Smooth muscle cell (in vitro differentiated cells): Measurements from ENCODE around the gene RELN. TPM values are rescaled to one million over a fixed set of nuclear protein-coding genes. Genes with fewer than 3 reads are reported as not detected.

Experiments used
- DNase-seq: peaks from one replicate; lab custom pipeline; 2025; ENCODE audit not compliant: unreplicated experiment; lab: John Stamatoyannopoulos, UW
- H2AFZ ChIP-seq: fragments of 200-600 bp; sonication (generic); 2 replicates; pipeline ENCODE4 v1.6.0; 2016; ENCODE audit warnings: antibody characterized with exemption, low read depth, mild to moderate bottlenecking
- H3F3A ChIP-seq: fragments of 200-600 bp; sonication (generic); 2 replicates; pipeline ENCODE4 v1.6.0; 2017; ENCODE audit warnings: antibody characterized with exemption, low read depth
- H3K27ac ChIP-seq: fragments of 200-600 bp; sonication (generic); 2 replicates; pipeline ENCODE4 v1.5.1; 2016; ENCODE audit warnings: low read depth, mild to moderate bottlenecking
- H3K27me3 ChIP-seq: fragments of 200-600 bp; sonication (generic); 2 replicates; pipeline ENCODE4 v1.6.1; 2016; ENCODE audit warnings: low read depth, mild to moderate bottlenecking
- H3K36me3 ChIP-seq: fragments of 200-600 bp; sonication (generic); 2 replicates; pipeline ENCODE4 v1.5.1; 2016; ENCODE audit warnings: low read depth
- H3K4me1 ChIP-seq: fragments of 200-600 bp; sonication (generic); 2 replicates; pipeline ENCODE4 v1.5.1; 2016; ENCODE audit warnings: low read depth
- H3K4me2 ChIP-seq: fragments of 200-600 bp; sonication (generic); 2 replicates; pipeline ENCODE4 v1.6.0; 2016; ENCODE audit warnings: mild to moderate bottlenecking
- H3K4me3 ChIP-seq: fragments of 200-600 bp; sonication (generic); 2 replicates; pipeline ENCODE4 v1.5.1; 2016; ENCODE audit warnings: mild to moderate bottlenecking
- H3K79me2 ChIP-seq: fragments of 200-600 bp; sonication (generic); 2 replicates; pipeline ENCODE4 v1.6.0; 2016; ENCODE audit warnings: low read depth, mild to moderate bottlenecking
- H3K9ac ChIP-seq: fragments of 200-600 bp; sonication (generic); 2 replicates; pipeline ENCODE4 v1.6.0; 2016; ENCODE audit warnings: low read depth
- H3K9me3 ChIP-seq: fragments of 200-600 bp; sonication (generic); replicated peaks from 2 replicates; pipeline ENCODE4 v1.5.1; 2016; ENCODE audit warnings: low read depth
- H4K20me1 ChIP-seq: fragments of 200-600 bp; sonication (generic); 2 replicates; pipeline ENCODE4 v1.6.0; 2016; ENCODE audit warnings: low read depth
- WGBS: methylation state at CpG from one replicate; pipeline ENCODE4 v1.1.7; 2016; ENCODE audit warnings: low lambda C conversion rate; 5-methylcytosine and 5-hydroxymethylcytosine counted together
- polyA plus RNA-seq: library from polyadenylated mRNA; unstranded; fragments of >200 nt; fragmentation: Nextera tagmentation; extraction: Ambion mirVana; gene quantifications from 2 replicates; pipeline ENCODE4 v1.2.1, GENCODE V29; 2016
- total RNA-seq: library from RNA; depleted of rRNA; stranded (reverse); fragments of >200 nt; gene quantifications from 2 replicates; pipeline ENCODE4 v1.2.3, GENCODE V29; 2014
- TF ChIP-seq, protein P1 (sequence below): fragments of 200-600 bp; sonication (generic); IDR thresholded peaks from 2 replicates; pipeline ENCODE4 v1.5.1; 2017; ENCODE audit warnings: borderline replicate concordance, mild to moderate bottlenecking, antibody characterized with exemption; ENCODE audit not compliant: insufficient read depth, poor library complexity, severe bottlenecking

The RELN gene
- total and polyA plus RNA-seq, 2 experiments from 2014 or later = 0.90 TPM; not detected in 1

DNA sequence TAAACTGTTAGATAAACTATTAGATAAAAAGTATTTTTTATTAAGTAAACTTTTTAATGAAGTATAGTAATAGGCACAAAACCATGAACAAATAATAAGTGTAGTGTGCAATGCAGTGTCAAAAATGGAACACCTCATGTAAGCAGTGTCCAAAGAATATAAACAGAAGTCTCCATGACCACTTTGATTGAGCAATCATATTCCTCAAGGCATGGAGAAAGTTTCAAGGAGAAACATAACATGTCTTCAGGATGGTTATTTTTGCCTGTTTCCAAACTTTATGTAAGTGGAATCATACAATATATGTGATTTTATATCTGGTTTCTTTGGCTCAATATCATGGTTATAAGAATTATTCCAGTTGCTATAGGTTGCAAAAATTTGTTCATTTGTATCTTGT is 6.1 kb upstream of the RELN start:
- peaks cover 27% of the 10 kb centered on the region for H3K27me3 ChIP-seq
- TF ChIP-seq, protein P1, sequence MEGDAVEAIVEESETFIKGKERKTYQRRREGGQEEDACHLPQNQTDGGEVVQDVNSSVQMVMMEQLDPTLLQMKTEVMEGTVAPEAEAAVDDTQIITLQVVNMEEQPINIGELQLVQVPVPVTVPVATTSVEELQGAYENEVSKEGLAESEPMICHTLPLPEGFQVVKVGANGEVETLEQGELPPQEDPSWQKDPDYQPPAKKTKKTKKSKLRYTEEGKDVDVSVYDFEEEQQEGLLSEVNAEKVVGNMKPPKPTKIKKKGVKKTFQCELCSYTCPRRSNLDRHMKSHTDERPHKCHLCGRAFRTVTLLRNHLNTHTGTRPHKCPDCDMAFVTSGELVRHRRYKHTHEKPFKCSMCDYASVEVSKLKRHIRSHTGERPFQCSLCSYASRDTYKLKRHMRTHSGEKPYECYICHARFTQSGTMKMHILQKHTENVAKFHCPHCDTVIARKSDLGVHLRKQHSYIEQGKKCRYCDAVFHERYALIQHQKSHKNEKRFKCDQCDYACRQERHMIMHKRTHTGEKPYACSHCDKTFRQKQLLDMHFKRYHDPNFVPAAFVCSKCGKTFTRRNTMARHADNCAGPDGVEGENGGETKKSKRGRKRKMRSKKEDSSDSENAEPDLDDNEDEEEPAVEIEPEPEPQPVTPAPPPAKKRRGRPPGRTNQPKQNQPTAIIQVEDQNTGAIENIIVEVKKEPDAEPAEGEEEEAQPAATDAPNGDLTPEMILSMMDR = no peak
- H3K9me3 ChIP-seq = no peaks in the 10 kb centered on the region

DNA sequence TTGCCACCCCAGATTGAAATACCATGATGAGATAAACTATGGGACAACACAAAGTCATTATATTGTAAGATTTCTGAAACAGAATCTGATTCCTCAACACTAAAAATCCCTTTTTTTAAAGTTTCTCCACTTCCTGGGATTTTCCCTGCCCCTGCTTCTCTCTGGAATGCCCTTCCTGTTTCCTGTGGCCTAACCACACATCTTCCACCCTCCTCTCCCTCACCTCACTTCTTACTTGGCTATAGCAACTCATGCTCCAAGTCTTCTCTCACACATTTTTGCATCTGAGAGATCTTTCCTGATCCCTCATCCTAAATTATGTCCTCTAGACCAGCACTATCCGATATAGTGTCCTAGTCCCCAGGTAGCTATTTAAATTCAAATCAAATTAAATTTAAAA is 4.1 kb upstream of the RELN start:
- Histone ChIP-seq H3K27me3 (peaks cover 39% of the 10 kb centered on the region), H3K27ac (no peak overlapping the region), H4K20me1 (no peaks in the 10 kb centered on the region), H3K79me2 (no peaks in the 10 kb centered on the region), H3K4me3 (no peak overlapping the region), H3F3A (no peaks in the 10 kb centered on the region), H3K4me2 (no peak overlapping the region), H3K36me3 (no peaks in the 10 kb centered on the region), H3K4me1 (no peaks in the 10 kb centered on the region), H3K9me3 (no peaks in the 10 kb centered on the region), H3K9ac (no peak overlapping the region), H2AFZ (no peak overlapping the region)
- no peak for DNase-seq
- TF ChIP-seq, protein P1 = no peak
- 86% methylated on average over 1 of the region's 1 CpG for WGBS

More for the DNA sequence above, 6.1 kb upstream of the RELN start:
- H3K4me2 ChIP-seq = no peak overlapping the region
- no peaks in the 10 kb centered on the region for H3F3A ChIP-seq
- no peak overlapping the region for H3K4me3 ChIP-seq
- H3K79me2 ChIP-seq = no peaks in the 10 kb centered on the region
- no peak overlapping the region for H3K27ac ChIP-seq
- no peaks in the 10 kb centered on the region for H3K36me3 ChIP-seq
- H3K4me1 ChIP-seq = no peaks in the 10 kb centered on the region
- H4K20me1 ChIP-seq = no peaks in the 10 kb centered on the region
- H3K9ac ChIP-seq = no peak overlapping the region
- no peak for DNase-seq
- H2AFZ ChIP-seq = no peak overlapping the region

DNA sequence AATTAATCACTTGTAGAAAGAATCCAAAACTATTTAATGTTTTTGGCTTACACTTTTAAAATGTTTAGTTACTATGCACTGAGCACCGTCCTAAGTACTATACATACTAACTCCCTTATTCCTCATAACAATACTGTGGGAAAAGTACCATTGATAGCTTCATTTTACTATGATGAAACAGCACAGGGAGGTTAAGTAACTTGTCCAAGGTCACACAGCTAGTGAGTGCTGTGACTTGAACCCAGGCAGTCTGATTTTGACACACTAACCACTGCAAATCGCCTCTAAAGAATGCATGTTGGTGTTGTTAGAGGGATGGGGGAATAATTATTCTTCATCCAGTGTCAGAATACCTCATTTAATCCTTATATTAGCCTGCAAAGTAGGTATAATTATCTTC is 1.9 kb upstream of the RELN start:
- H3K9me3 ChIP-seq = no peaks in the 10 kb centered on the region
- H3K4me3 ChIP-seq = no peak overlapping the region
- TF ChIP-seq, protein P1 = no peak
- peaks cover 60% of the 10 kb centered on the region for H3K27me3 ChIP-seq
- no peaks in the 10 kb centered on the region for H3K36me3 ChIP-seq
- H2AFZ ChIP-seq = no peak overlapping the region
- H4K20me1 ChIP-seq = no peaks in the 10 kb centered on the region
- no peaks in the 10 kb centered on the region for H3K4me1 ChIP-seq
- no peak overlapping the region for H3K27ac ChIP-seq
- WGBS = 78% methylated on average over 2 of the region's 2 CpGs
- DNase-seq = no peak
- no peaks in the 10 kb centered on the region for H3F3A ChIP-seq
- no peak overlapping the region for H3K4me2 ChIP-seq
- H3K79me2 ChIP-seq = no peaks in the 10 kb centered on the region
- H3K9ac ChIP-seq = no peak overlapping the region

DNA sequence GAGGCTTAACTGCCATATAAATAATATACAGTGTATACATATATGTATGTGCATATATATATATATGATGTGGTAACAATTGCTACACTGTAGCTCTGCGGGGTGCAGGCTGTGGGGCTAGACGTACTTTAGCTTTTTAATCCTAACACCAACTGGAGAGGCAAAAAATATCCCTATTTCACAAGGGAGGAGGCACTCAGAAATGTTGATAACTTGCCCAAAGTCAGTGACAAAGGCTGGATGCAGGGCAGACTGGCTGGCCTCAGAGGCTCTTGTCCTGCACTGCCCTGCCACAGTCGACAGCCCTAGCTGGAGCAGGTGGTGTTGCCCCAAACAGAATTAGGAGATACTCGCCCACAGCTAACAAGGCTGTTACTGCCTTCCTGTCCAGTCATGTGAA is 1.5 kb upstream of the RELN start:
- H3K4me1 ChIP-seq = no peaks in the 10 kb centered on the region
- H3K9me3 ChIP-seq = no peaks in the 10 kb centered on the region
- H3K9ac ChIP-seq = no peak overlapping the region
- peak overlapping the region; percentile 50 for H3K4me3 ChIP-seq
- H3K79me2 ChIP-seq = no peaks in the 10 kb centered on the region
- no peaks in the 10 kb centered on the region for H4K20me1 ChIP-seq
- TF ChIP-seq, protein P1 = no peak
- WGBS = 63% methylated on average over 4 of the region's 4 CpGs
- no peak for DNase-seq
- no peak overlapping the region for H3K27ac ChIP-seq
- no peaks in the 10 kb centered on the region for H3K36me3 ChIP-seq
- H3K27me3 ChIP-seq = peaks cover 62% of the 10 kb centered on the region
- no peaks in the 10 kb centered on the region for H3F3A ChIP-seq
- no peak overlapping the region for H2AFZ ChIP-seq
- no peak overlapping the region for H3K4me2 ChIP-seq
